ENCODE data around the gene RHO. TPM values are rescaled to one million over a fixed set of nuclear protein-coding genes. Genes with fewer than 3 reads are reported as not detected.

The RHO gene
- total and polyA plus RNA-seq, 2 donors (not counting 1 experiment from before 2014, with no cell fraction given), result not detected

DNA sequence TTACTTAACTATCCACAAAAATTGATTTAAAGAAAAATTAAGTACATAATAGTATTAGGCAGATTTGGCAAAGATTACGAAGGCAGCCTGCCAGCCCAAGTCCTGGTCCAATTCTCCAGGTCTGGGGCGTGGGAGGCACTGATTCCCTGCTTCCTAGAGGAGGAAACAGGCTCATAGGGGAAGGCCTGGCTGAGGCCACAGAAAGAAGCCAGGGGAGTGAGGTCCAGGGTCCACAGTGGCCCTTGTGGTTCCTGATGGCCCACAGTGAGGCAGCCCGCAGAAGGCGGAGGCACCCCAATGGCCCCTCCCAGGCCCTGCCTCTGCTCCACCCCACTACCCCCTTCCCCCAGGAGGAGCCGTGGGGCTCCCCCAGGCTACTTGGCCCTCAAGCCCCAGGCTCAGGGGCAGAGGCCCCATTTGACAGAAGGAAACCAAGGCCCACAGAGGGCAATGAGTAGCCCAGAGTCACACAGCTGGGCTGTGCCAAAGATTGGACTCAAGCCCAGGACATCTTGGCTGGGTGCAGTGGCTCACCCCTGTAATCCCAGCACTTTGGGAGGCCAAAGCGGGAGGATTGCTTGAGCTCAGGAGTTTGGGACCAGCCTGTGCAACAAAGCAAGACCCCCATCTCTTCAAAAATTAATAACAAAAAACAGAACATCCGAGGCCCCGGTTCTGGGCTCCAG is 35.6 kb downstream of the RHO start:
- no peak overlapping the region for H3K27ac ChIP-seq (ENCODE audit: insufficient read depth, low read length)
- H3K4me3 ChIP-seq (replicated peaks in 1 of 4; ENCODE audit: control extremely low read depth in 1 of 4, insufficient read depth in 1 of 4, low read depth in 3 of 4, low read length in 4 of 4), result no peak overlapping the region
- H2AFZ ChIP-seq (ENCODE audit: low read length), result no peak overlapping the region

DNA sequence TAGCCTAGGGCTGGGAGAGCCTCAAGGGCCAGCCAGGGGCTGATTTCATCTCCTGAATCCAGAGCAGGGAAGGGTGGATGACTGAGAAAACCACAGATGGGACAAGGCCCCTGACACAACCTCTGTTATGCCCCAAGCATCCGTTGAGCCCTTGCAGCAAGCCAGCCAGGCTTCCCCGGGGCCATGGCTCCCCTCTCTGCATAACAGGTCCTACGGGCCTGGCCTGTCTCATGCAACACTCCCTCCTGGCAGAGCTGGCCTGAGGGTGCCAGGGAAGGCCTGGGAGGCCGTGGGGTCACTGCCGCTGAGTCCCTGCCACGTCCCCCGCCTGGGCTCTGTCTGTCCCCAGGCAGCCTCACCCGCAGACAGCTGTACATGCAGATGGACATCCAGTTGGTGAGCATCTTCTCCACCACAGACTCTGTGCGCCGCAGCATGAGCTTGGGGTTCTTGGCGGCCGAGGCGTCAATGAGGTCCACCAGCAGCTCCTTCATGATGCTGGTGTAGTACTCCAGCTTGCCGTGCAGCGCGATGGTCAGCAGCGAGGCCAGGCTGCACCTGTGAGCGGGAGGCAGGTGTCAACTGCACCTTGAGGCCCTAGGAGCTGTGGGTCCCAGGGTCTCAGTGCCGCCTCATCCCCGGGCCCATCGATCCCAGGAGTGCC is 36.7 kb downstream of the RHO start:
- Histone ChIP-seq H3K79me2 (ENCODE audit: control insufficient read depth, insufficient read depth, low read length) (peaks cover under 1% of the 10 kb centered on the region), H3K9ac (ENCODE audit: insufficient read depth, low read length) (no peak overlapping the region), H3K4me2 (ENCODE audit: extremely low read depth, insufficient read depth, low read length) (no peak overlapping the region), H3K36me3 (ENCODE audit: control insufficient read depth, insufficient read depth, low read length) (peaks cover 32% of the 10 kb centered on the region), H3K4me3 (replicated peaks in 1 of 4; ENCODE audit: control extremely low read depth in 1 of 4, insufficient read depth in 1 of 4, low read depth in 3 of 4, low read length in 4 of 4) (no peak overlapping the region), H3K27me3 (ENCODE audit: control insufficient read depth, insufficient read depth, low read length) (no peaks in the 10 kb centered on the region), H3K9me3 (ENCODE audit: control insufficient read depth, insufficient read depth, low read depth, low read length) (no peaks in the 10 kb centered on the region), H4K20me1 (ENCODE audit: control insufficient read depth, extremely low read depth, insufficient read depth, low read length) (no peaks in the 10 kb centered on the region), H3K4me1 (ENCODE audit: control insufficient read depth, extremely low read depth, insufficient read depth, low read length) (peaks cover 18% of the 10 kb centered on the region), H2AFZ (ENCODE audit: low read length) (no peak overlapping the region), H3K27ac (ENCODE audit: insufficient read depth, low read length) (no peak overlapping the region)
- TF ChIP-seq, protein P1, sequence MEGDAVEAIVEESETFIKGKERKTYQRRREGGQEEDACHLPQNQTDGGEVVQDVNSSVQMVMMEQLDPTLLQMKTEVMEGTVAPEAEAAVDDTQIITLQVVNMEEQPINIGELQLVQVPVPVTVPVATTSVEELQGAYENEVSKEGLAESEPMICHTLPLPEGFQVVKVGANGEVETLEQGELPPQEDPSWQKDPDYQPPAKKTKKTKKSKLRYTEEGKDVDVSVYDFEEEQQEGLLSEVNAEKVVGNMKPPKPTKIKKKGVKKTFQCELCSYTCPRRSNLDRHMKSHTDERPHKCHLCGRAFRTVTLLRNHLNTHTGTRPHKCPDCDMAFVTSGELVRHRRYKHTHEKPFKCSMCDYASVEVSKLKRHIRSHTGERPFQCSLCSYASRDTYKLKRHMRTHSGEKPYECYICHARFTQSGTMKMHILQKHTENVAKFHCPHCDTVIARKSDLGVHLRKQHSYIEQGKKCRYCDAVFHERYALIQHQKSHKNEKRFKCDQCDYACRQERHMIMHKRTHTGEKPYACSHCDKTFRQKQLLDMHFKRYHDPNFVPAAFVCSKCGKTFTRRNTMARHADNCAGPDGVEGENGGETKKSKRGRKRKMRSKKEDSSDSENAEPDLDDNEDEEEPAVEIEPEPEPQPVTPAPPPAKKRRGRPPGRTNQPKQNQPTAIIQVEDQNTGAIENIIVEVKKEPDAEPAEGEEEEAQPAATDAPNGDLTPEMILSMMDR (conservative IDR thresholded peaks at IDR 0.05 in 1 of 2, IDR thresholded peaks at IDR 0.05 in 1 of 2; ENCODE audit: low read depth in 1 of 2, low read length in 2 of 2), result no peak
- no peak for TF ChIP-seq EZH2 (IDR thresholded peaks at IDR 0.05; ENCODE audit: low read length, missing control alignments)
- DNase-seq (ENCODE audit: low read depth in 2 of 2), result no peak

More for the DNA sequence above, 35.6 kb downstream of the RHO start:
- Histone ChIP-seq H3K4me1 (ENCODE audit: control insufficient read depth, extremely low read depth, insufficient read depth, low read length) (peaks cover 29% of the 10 kb centered on the region), H3K9ac (ENCODE audit: insufficient read depth, low read length) (no peak overlapping the region), H3K79me2 (ENCODE audit: control insufficient read depth, insufficient read depth, low read length) (peaks cover 9% of the 10 kb centered on the region), H3K4me2 (ENCODE audit: extremely low read depth, insufficient read depth, low read length) (no peak overlapping the region), H3K27me3 (ENCODE audit: control insufficient read depth, insufficient read depth, low read length) (no peaks in the 10 kb centered on the region), H3K36me3 (ENCODE audit: control insufficient read depth, insufficient read depth, low read length) (peaks cover 35% of the 10 kb centered on the region), H3K9me3 (ENCODE audit: control insufficient read depth, insufficient read depth, low read depth, low read length) (no peaks in the 10 kb centered on the region), H4K20me1 (ENCODE audit: control insufficient read depth, extremely low read depth, insufficient read depth, low read length) (no peaks in the 10 kb centered on the region)
- DNase-seq (ENCODE audit: low read depth in 2 of 2), result peak in 1 of 2 donors; percentile 46
- TF ChIP-seq, protein P1 (conservative IDR thresholded peaks at IDR 0.05 in 1 of 2, IDR thresholded peaks at IDR 0.05 in 1 of 2; ENCODE audit: low read depth in 1 of 2, low read length in 2 of 2), result no peak
- TF ChIP-seq EZH2 (IDR thresholded peaks at IDR 0.05; ENCODE audit: low read length, missing control alignments), result no peak

DNA sequence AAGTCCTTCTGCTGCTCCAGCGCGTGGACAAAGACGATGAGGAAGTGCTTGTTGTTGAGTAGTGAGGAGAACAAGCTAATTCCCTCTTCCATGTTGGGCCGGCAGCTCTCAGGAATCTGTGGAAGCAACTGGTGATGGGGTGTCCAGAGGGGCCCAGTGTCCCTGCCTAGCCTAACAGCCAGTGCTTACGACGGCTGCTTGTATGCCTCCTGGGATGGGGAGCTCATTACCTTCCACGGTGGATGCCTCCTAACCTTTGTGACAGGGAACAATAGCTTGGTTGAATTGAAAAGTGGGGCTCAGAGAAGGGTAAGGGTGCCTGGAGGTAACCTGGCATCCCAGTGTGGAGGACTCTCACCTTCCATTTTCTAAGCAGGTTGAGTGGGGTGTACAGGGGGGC is 37.5 kb downstream of the RHO start:
- TF ChIP-seq EZH2 (IDR thresholded peaks at IDR 0.05; ENCODE audit: low read length, missing control alignments), result no peak
- TF ChIP-seq, protein P1 (conservative IDR thresholded peaks at IDR 0.05 in 1 of 2, IDR thresholded peaks at IDR 0.05 in 1 of 2; ENCODE audit: low read depth in 1 of 2, low read length in 2 of 2), result no peak
- no peak overlapping the region for H3K27ac ChIP-seq (ENCODE audit: insufficient read depth, low read length)
- no peaks in the 10 kb centered on the region for H3K9me3 ChIP-seq (ENCODE audit: control insufficient read depth, insufficient read depth, low read depth, low read length)
- peaks cover 13% of the 10 kb centered on the region for H3K4me1 ChIP-seq (ENCODE audit: control insufficient read depth, extremely low read depth, insufficient read depth, low read length)
- no peaks in the 10 kb centered on the region for H4K20me1 ChIP-seq (ENCODE audit: control insufficient read depth, extremely low read depth, insufficient read depth, low read length)
- peaks cover 37% of the 10 kb centered on the region for H3K36me3 ChIP-seq (ENCODE audit: control insufficient read depth, insufficient read depth, low read length)
- no peak overlapping the region for H3K4me2 ChIP-seq (ENCODE audit: extremely low read depth, insufficient read depth, low read length)
- no peak overlapping the region for H2AFZ ChIP-seq (ENCODE audit: low read length)
- H3K4me3 ChIP-seq (replicated peaks in 1 of 4; ENCODE audit: control extremely low read depth in 1 of 4, insufficient read depth in 1 of 4, low read depth in 3 of 4, low read length in 4 of 4), result no peak overlapping the region
- H3K9ac ChIP-seq (ENCODE audit: insufficient read depth, low read length), result no peak overlapping the region
- no peak for DNase-seq (ENCODE audit: low read depth in 2 of 2)
- H3K27me3 ChIP-seq (ENCODE audit: control insufficient read depth, insufficient read depth, low read length), result no peaks in the 10 kb centered on the region
- no peaks in the 10 kb centered on the region for H3K79me2 ChIP-seq (ENCODE audit: control insufficient read depth, insufficient read depth, low read length)
